A549 (cell line): ENCODE data around the gene FBXO34.

ENCODE experiments used
- EP300 ChIP-seq, 2 experiments: fragments of >200 bp; sonication (Bioruptor Twin); formaldehyde crosslinking; IDR thresholded peaks; 2 replicates in 1 of 2; 3 replicates in 1 of 2; pipeline ENCODE4 v1.6.1; 2016 to 2017
- JUN ChIP-seq, 2 experiments: fragments of >200 bp; sonication (Bioruptor Twin); formaldehyde crosslinking; IDR thresholded peaks; 2 replicates in 1 of 2; 3 replicates in 1 of 2; pipeline ENCODE4 v1.6.1; 2016 to 2017
- JUNB ChIP-seq: fragments of >200 bp; sonication (Bioruptor Twin); formaldehyde crosslinking; IDR thresholded peaks from 2 replicates; pipeline ENCODE4 v1.6.1; 2016
- MAZ ChIP-seq: fragments of 150-350 bp; IDR thresholded peaks from 2 replicates; pipeline ENCODE4 v1.6.1; 2014; ENCODE audit warnings: antibody characterized with exemption, low read depth, low read length, borderline replicate concordance
- POLR2A ChIP-seq: IDR thresholded peaks from 2 replicates; pipeline ENCODE4 v1.6.1; 2012; ENCODE audit warnings: mild to moderate bottlenecking, low read length
- ZNF302 ChIP-seq: fragments of 250-450 bp; sonication (Bioruptor Pico); IDR thresholded peaks from 2 replicates; pipeline ENCODE4 v1.9.0; 2021; ENCODE audit warnings: inconsistent platforms, mild to moderate bottlenecking, moderate library complexity
- TF ChIP-seq, protein P1 (sequence below): fragments of >200 bp; sonication (Bioruptor Twin); formaldehyde crosslinking; IDR thresholded peaks from 3 replicates; pipeline ENCODE4 v1.5.1; 2016
- TF ChIP-seq, protein P2 (sequence below): fragments of 450-650 bp; IDR thresholded peaks from 2 replicates; pipeline ENCODE4 v1.6.1; 2014; ENCODE audit warnings: antibody characterized with exemption
- TF ChIP-seq, protein P3 (sequence below): fragments of 200-600 bp; sonication (generic); IDR thresholded peaks from 2 replicates; pipeline ENCODE4 v1.6.1; 2016; ENCODE audit warnings: antibody characterized with exemption, mild to moderate bottlenecking, moderate library complexity

DNA sequence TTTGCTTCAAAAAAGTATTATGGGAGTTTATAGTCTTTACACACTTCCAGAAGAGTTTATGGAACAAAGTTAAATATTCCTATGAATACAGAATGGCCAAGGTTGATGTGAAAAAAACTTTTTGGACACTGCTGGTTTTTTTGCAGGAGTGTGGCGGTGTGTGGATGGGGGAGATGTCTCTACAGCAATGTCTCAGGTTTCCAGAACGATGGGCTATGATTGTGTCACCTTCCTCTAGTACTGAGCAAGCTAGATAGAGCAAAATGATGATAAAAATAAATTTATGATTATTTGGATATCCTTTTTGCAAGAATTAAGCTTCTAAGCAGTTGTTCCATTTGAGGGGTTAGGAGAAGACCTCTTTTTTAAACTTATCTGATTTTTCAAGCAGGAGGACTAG is 37.9 kb downstream of the FBXO34 start:
- TF ChIP-seq, protein P1, sequence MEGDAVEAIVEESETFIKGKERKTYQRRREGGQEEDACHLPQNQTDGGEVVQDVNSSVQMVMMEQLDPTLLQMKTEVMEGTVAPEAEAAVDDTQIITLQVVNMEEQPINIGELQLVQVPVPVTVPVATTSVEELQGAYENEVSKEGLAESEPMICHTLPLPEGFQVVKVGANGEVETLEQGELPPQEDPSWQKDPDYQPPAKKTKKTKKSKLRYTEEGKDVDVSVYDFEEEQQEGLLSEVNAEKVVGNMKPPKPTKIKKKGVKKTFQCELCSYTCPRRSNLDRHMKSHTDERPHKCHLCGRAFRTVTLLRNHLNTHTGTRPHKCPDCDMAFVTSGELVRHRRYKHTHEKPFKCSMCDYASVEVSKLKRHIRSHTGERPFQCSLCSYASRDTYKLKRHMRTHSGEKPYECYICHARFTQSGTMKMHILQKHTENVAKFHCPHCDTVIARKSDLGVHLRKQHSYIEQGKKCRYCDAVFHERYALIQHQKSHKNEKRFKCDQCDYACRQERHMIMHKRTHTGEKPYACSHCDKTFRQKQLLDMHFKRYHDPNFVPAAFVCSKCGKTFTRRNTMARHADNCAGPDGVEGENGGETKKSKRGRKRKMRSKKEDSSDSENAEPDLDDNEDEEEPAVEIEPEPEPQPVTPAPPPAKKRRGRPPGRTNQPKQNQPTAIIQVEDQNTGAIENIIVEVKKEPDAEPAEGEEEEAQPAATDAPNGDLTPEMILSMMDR = no peak
- TF ChIP-seq EP300 (IDR thresholded peaks at IDR 0.05) (no peak), MAZ (no peak), JUNB (no peak), POLR2A (no peak), JUN (IDR thresholded peaks at IDR 0.05) (no peak), ZNF302 (no peak)
- TF ChIP-seq, protein P2, sequence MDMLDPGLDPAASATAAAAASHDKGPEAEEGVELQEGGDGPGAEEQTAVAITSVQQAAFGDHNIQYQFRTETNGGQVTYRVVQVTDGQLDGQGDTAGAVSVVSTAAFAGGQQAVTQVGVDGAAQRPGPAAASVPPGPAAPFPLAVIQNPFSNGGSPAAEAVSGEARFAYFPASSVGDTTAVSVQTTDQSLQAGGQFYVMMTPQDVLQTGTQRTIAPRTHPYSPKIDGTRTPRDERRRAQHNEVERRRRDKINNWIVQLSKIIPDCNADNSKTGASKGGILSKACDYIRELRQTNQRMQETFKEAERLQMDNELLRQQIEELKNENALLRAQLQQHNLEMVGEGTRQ = no peak
- TF ChIP-seq, protein P3, sequence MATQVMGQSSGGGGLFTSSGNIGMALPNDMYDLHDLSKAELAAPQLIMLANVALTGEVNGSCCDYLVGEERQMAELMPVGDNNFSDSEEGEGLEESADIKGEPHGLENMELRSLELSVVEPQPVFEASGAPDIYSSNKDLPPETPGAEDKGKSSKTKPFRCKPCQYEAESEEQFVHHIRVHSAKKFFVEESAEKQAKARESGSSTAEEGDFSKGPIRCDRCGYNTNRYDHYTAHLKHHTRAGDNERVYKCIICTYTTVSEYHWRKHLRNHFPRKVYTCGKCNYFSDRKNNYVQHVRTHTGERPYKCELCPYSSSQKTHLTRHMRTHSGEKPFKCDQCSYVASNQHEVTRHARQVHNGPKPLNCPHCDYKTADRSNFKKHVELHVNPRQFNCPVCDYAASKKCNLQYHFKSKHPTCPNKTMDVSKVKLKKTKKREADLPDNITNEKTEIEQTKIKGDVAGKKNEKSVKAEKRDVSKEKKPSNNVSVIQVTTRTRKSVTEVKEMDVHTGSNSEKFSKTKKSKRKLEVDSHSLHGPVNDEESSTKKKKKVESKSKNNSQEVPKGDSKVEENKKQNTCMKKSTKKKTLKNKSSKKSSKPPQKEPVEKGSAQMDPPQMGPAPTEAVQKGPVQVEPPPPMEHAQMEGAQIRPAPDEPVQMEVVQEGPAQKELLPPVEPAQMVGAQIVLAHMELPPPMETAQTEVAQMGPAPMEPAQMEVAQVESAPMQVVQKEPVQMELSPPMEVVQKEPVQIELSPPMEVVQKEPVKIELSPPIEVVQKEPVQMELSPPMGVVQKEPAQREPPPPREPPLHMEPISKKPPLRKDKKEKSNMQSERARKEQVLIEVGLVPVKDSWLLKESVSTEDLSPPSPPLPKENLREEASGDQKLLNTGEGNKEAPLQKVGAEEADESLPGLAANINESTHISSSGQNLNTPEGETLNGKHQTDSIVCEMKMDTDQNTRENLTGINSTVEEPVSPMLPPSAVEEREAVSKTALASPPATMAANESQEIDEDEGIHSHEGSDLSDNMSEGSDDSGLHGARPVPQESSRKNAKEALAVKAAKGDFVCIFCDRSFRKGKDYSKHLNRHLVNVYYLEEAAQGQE = no peak
